Activated CD4-positive, alpha-beta T cell treated with anti-CD3 and anti-CD28 coated beads, Interleukin-2, amount 10 ng/mL, durations not matched to agents 24 days and 14 days (primary cell): ENCODE results near the gene PLA2G4D. TPM values are rescaled to one million over a fixed set of nuclear protein-coding genes. Genes with fewer than 3 reads are reported as not detected.
"Not testable (repeated sequence)": the region's sequence is repeated elsewhere in the genome, so short reads cannot be mapped to it uniquely, and the experiment has no call there.

Experiments used
- DNase-seq: peaks from one replicate; pipeline ENCODE4 v3.0.0; 2022
- H3K27ac Mint-ChIP-seq: one replicate; pipeline ENCODE4 v1.8.0; 2022; ENCODE audit warnings: mild to moderate bottlenecking, mixed read lengths
- H3K27me3 Mint-ChIP-seq: one replicate; pipeline ENCODE4 v1.8.0; 2022; ENCODE audit warnings: mixed read lengths
- H3K36me3 Mint-ChIP-seq: one replicate; pipeline ENCODE4 v1.8.0; 2022; ENCODE audit warnings: low read depth, mild to moderate bottlenecking, mixed read lengths
- H3K4me1 Mint-ChIP-seq: one replicate; pipeline ENCODE4 v1.8.0; 2021; ENCODE audit warnings: mixed read lengths
- H3K4me3 Mint-ChIP-seq: one replicate; pipeline ENCODE4 v1.8.0; 2022; ENCODE audit warnings: mild to moderate bottlenecking, moderate library complexity, mixed read lengths
- H3K9me3 Mint-ChIP-seq: one replicate; pipeline ENCODE4 v1.8.0; 2021; ENCODE audit warnings: mixed read lengths
- intact Hi-C: fragments of 100-400 bp; cut with micrococcal nuclease; formaldehyde crosslinking; loops from one replicate; pipeline ENCODE4 v1.15.1; 2023
- total RNA-seq: library from RNA; stranded (reverse); gene quantifications from 2 replicates; pipeline ENCODE4 v1.2.3, GENCODE V29; 2022

Gene PLA2G4D
- total RNA-seq, 1 donor from 2014 or later, result not detected

DNA sequence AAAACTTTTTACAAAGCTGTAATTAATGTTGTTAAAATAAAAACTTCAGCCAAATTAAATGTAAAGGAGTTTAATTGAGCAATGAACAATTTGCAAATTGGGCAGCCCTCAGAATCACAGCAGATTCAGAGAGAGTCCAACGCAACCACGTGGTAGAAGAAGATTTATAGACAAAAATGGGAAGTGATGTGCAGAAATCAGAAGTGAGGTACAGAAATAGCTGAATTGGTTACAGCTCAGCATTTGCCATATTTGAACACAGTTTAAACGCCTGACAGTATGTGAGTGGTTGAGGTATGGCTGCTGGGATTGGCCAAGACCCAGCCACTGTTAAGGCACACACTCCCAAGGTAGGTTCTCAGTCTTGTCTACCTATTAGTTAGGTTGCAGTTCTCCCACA, 14.4 kb upstream of the PLA2G4D start:
- Mint-ChIP-seq H3K4me3 (no peak overlapping the region), H3K4me1 (peaks cover 19% of the 10 kb centered on the region), H3K9me3 (no peaks in the 10 kb centered on the region), H3K36me3 (no peaks in the 10 kb centered on the region), H3K27me3 (peaks cover 13% of the 10 kb centered on the region), H3K27ac (no peak overlapping the region)
- intact Hi-C loops, result loop anchor here (5.0 kb wide), 1 partner anchor 83 kb away; no protein-coding TSS in a partner anchor
- DNase-seq, result no peak

DNA sequence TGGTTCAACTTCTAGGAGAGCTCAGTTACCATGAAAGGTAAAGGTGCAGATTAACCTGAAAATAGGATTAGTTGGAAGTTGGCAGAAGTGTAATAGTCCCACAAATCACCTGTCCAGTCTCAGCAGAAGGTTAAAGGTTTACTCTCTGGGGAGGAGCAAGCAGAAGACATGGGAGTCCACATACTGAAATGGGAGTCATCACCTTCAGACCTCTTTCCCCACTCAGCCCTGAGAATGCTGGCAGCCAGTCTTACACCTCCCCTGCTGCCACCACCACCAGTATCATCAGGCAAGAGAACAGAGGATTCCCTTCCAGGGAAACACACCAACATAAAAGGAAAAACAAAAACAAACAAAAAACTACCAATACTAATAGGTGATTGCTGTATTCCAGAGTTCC, 13.8 kb upstream of the PLA2G4D start:
- no peak for DNase-seq
- Mint-ChIP-seq H3K4me1 (peaks cover 19% of the 10 kb centered on the region), H3K27ac (no peak overlapping the region), H3K9me3 (no peaks in the 10 kb centered on the region), H3K27me3 (peaks cover 10% of the 10 kb centered on the region), H3K36me3 (no peaks in the 10 kb centered on the region), H3K4me3 (no peak overlapping the region)
- intact Hi-C loops, result loop anchor here (5.0 kb wide), 1 partner anchor 84 kb away; no protein-coding TSS in a partner anchor

DNA sequence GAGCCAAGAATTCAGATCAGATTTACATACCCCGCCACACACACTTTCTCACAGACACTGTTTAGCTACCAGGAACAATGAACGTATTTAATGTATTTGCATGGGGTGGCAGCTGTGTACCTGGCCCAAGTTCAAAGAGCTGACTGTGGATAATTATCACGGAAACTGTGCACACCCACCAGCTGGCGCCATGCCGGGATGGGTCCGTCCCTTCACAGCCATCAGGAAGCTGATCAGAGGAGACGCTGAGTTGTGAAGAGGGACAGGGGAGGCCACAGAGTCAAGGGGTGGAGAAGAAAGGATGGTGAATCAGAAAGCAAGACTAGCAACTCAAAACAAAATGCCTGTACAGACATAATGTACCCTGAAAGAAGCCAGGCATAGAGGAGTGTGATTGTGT, 13.1 kb upstream of the PLA2G4D start:
- H3K4me1 Mint-ChIP-seq, result peaks cover 16% of the 10 kb centered on the region
- peak; percentile 62 for DNase-seq
- H3K27ac Mint-ChIP-seq, result peak overlapping the region; percentile 51
- H3K9me3 Mint-ChIP-seq, result no peaks in the 10 kb centered on the region
- intact Hi-C loops, result loop anchor here (5.0 kb wide), 1 partner anchor 85 kb away; no protein-coding TSS in a partner anchor
- no peaks in the 10 kb centered on the region for H3K36me3 Mint-ChIP-seq
- peak overlapping the region; percentile 52 for H3K4me3 Mint-ChIP-seq
- peaks cover 7% of the 10 kb centered on the region for H3K27me3 Mint-ChIP-seq

DNA sequence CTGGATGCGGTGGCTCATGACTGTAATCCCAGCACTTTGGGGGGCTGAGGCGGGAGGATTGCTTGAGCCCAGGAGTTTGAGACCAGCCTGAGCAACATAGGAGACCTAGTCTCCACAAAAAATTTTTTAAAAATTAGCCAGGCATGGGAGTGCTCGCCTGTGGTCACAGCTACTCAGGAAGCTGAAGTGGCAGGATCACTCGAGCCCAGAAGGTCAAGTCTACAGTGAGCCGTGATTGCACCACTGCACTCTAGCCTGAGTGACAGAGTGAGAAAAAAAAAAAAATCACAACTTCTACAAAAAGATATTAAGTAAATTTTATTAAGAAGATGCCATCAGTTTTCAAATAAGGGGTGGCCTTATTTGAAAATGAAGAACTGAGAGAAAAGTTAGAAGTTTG, 11.9 kb upstream of the PLA2G4D start:
- H3K36me3 Mint-ChIP-seq, result no peaks in the 10 kb centered on the region
- no peaks in the 10 kb centered on the region for H3K9me3 Mint-ChIP-seq
- H3K4me1 Mint-ChIP-seq, result peaks cover 12% of the 10 kb centered on the region
- no peak overlapping the region for H3K4me3 Mint-ChIP-seq
- no peak for DNase-seq
- peaks cover 6% of the 10 kb centered on the region for H3K27me3 Mint-ChIP-seq
- intact Hi-C loops, result loop anchor here (5.0 kb wide), 1 partner anchor 86 kb away; no protein-coding TSS in a partner anchor
- no peak overlapping the region for H3K27ac Mint-ChIP-seq

DNA sequence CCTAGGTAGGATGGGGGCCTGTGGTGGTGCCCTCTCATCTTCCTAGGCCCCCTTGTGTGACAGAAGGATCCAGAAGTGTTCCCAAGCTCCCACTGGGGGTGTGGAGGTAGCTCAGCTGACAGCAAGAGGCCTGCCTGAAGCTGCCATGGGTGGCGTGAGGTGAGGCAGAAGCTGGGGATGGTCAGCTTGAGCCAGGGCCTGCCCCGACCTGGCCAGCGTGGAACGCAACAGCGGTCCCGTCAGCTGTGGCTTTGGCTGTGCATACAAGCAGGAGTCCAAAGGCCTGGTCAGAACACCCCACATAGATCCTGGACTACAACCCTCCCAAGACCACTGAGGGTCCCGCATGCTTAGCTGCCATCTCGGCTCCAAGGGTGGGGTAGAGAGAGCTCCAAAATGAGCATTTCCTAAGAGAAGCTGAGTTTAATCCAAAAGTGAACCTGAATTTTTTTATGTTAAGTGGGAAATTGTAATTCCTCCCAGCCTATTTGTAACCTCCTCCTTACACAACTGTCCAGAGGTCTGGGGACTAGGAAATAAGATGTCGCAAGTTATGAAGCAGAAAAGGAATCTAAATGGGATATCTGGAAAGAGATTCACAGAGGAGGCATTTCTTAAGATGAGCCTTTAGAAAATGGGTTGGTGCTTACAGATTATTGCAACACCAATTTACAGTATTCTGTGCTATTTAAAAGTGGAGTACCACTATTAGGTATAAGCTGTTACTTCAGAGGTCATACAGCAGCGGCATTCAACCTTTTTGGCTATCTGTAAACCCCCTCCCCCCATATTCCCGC, 9.9 kb upstream of the PLA2G4D start:
- DNase-seq, result no peak
- Mint-ChIP-seq H3K27me3 (peaks cover 3% of the 10 kb centered on the region), H3K27ac (no peak overlapping the region), H3K4me1 (peaks cover 8% of the 10 kb centered on the region), H3K36me3 (no peaks in the 10 kb centered on the region), H3K9me3 (no peaks in the 10 kb centered on the region), H3K4me3 (no peak overlapping the region)
- intact Hi-C loops, result no loop called here

DNA sequence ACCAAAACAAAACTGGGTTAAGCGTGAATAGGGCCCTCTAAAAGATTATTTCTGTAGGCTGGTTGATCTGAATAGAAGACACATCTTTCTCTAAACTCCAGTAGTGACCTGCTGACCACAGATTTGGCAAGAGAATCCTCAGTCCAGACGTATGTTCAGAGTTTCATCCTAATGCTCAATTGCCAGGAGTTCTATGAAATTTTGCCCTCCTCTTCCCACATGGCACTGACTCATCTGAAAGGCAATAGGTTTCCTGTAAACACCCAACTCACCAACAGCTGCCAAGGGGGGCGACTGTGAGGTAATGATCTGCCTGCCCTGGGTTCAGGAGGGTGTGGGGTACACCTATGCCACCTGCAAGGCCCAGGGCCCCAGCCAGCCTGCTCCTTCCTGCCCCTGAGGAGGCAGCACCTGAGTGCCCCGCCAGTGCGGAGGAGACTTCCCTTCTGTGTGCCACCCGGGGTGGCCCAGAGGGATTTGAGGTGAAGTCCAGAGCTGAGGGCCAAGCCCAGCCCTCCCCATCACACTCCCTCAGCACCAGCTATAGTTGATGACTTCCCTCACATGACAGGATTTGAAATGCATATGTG, 8.4 kb upstream of the PLA2G4D start:
- Mint-ChIP-seq H3K27ac (no peak overlapping the region), H3K4me1 (peaks cover 6% of the 10 kb centered on the region), H3K27me3 (peaks cover 9% of the 10 kb centered on the region), H3K36me3 (peaks cover 1% of the 10 kb centered on the region), H3K9me3 (no peaks in the 10 kb centered on the region), H3K4me3 (no peak overlapping the region)
- DNase-seq, result no peak
- intact Hi-C loops, result no loop called here

DNA sequence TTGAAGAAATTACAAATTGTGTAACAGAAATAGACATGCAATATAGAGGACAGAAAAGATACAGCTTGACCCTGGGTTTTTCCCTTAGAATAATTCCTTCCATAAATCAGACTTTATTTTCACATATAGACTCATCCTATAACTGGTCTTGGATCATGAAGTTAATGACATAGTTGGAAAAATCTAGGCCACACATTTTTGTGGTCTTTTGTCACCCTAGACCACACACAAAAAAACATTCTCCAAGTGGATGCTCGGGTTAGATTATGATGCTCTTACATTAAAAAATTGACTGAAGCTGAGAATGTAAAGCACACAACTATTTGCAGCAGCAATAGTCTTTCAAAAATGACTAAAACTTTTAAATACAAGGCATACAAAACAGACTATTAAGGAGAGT, 7.5 kb upstream of the PLA2G4D start:
- Mint-ChIP-seq H3K4me1 (no peaks in the 10 kb centered on the region), H3K9me3 (no peaks in the 10 kb centered on the region)
- intact Hi-C loops, result no loop called here

DNA sequence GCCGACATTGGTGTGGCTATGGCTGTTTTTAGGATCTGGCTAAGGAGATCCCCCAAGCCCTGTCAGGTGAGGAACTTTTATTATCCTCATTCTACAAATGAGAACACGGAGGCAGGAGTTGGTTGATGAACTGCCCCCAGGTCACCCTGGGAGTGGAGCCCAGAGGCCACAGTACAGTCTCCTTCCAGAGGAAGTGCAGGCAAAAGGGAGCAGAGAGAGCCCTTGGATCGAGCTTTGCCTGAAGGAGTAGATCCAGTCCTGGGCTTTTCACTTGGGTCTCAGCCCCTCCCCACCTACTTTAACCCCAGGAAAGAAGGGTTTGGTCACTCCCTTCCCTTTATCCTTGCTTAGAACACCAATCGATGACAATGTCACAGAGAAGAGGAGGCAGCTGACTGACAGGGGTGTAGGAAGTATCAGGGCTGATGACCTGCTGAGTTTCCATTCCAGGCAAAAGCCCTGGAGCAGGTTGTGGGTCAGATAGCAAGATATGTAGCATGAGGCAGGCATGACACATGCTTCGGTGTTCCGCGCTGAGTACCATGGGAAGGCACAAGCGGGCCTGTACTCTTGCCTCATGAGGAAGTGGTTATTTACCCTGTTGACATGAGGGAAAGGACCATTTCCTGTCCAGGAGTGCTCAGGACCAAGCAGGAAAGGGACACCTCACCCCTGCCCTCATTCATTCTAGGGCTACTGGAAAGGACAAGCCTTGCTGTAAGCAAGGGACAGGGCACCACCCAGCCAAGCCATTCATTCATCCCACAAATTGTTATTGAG, 5.8 kb upstream of the PLA2G4D start:
- H3K4me3 Mint-ChIP-seq, result no peak overlapping the region
- no peaks in the 10 kb centered on the region for H3K4me1 Mint-ChIP-seq
- no peak for DNase-seq
- peaks cover 9% of the 10 kb centered on the region for H3K27me3 Mint-ChIP-seq
- H3K27ac Mint-ChIP-seq, result no peak overlapping the region
- peaks cover 1% of the 10 kb centered on the region for H3K36me3 Mint-ChIP-seq
- H3K9me3 Mint-ChIP-seq, result no peaks in the 10 kb centered on the region
- intact Hi-C loops, result no loop called here

More for the DNA sequence above, 7.5 kb upstream of the PLA2G4D start:
- no peak for DNase-seq
- Mint-ChIP-seq H3K36me3 (peaks cover 1% of the 10 kb centered on the region), H3K4me3 (no peak overlapping the region), H3K27me3 (peaks cover 9% of the 10 kb centered on the region), H3K27ac (no peak overlapping the region)

DNA sequence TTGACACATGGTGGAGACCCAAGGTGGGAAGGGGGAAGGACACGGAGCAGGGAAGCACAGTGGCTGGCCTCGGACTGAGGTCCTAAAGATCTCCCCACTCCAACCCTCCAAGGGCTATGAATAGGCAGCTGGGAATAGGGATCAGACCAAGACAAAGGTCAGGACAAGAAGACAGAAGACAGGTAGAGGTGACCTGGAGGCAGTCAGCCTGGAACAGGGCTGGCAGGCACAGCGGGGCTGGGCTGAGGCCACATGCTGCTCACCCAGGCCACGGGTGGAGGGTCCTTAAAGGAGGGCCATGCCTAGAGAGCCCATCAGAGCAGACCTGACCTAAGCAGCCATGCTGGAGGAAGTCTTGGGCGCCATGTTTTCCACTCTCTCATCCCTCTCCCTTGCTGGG, 2.7 kb upstream of the PLA2G4D start:
- peaks cover 9% of the 10 kb centered on the region for H3K27me3 Mint-ChIP-seq
- H3K4me3 Mint-ChIP-seq, result no peak overlapping the region
- H3K9me3 Mint-ChIP-seq, result no peaks in the 10 kb centered on the region
- peaks cover 1% of the 10 kb centered on the region for H3K36me3 Mint-ChIP-seq
- H3K27ac Mint-ChIP-seq, result no peak overlapping the region
- no peaks in the 10 kb centered on the region for H3K4me1 Mint-ChIP-seq
- DNase-seq, result no peak
- intact Hi-C loops, result no loop called here

DNA sequence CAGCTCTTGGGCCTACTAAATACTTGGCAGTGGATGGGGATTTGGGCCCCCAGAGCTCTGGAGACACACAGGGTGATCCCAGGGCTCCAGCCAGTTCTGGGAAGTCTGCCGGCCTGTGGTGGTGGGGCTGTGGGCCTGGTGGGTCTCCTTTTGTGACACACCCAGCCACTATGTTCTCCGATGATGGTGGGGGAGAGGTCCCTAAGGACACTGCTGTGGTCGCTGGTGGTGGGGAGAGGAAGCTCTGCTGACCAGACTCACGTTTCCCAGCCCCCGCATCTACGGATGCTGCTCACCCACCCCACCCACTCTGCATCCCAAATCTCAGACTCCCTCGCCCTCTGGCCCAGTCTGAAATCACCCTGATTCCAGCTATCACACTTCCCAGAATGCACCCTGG, 396 bp downstream of the PLA2G4D start:
- Mint-ChIP-seq H3K36me3 (no peaks in the 10 kb centered on the region), H3K9me3 (no peaks in the 10 kb centered on the region)
- intact Hi-C loops, result no loop called here

DNA sequence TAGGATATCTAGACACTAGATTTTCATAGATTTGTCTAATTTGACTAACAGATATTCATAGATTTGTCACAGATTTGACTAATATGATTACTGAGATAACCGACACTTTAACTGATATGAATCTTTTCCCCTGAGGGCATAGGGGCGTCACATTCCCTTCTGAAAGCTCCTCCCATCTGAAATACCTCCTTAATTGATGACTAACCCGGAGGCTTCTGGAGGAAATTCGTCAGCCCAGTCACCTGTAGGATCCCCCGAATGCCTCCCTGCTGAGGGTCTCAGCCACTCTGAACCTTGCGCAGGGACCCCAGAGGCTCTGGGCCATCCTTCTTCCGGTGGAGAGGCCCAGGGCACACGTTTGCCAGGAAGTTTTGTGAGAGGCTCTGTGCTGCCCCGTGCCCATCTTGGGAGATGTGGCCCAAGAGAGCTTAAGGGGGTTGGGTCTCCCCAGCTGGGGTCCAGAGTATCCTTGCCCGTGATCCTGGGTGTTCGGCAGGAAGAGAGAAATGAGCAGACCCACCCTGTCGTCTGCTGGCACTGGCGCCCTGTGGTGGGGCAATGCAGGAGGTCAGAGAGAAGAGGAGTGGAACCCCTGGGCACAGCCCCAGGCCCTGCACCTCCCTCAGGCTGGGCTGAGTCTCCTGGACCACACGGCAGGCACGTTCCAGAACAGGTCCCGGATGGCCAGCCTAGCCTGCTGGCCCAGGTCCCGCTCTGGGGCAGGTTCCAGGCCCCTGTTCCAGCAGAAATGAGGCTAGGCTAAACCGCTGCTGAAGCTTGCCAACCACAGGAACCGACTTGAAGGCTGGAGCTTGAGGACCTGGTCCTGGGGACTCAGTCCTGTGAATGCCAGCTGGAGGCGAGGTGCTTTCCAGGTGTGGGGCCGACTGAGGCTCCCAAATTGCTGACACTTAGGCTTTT, 1.7 kb downstream of the PLA2G4D start:
- Mint-ChIP-seq H3K27ac (no peak overlapping the region), H3K36me3 (no peaks in the 10 kb centered on the region), H3K4me3 (no peak overlapping the region), H3K27me3 (peaks cover 5% of the 10 kb centered on the region), H3K9me3 (no peaks in the 10 kb centered on the region), H3K4me1 (no peaks in the 10 kb centered on the region)
- DNase-seq, result no peak
- intact Hi-C loops, result no loop called here

More for the DNA sequence above, 396 bp downstream of the PLA2G4D start:
- Mint-ChIP-seq H3K27ac (no peak overlapping the region), H3K4me1 (no peaks in the 10 kb centered on the region), H3K27me3 (peaks cover 9% of the 10 kb centered on the region), H3K4me3 (no peak overlapping the region)
- DNase-seq, result no peak

DNA sequence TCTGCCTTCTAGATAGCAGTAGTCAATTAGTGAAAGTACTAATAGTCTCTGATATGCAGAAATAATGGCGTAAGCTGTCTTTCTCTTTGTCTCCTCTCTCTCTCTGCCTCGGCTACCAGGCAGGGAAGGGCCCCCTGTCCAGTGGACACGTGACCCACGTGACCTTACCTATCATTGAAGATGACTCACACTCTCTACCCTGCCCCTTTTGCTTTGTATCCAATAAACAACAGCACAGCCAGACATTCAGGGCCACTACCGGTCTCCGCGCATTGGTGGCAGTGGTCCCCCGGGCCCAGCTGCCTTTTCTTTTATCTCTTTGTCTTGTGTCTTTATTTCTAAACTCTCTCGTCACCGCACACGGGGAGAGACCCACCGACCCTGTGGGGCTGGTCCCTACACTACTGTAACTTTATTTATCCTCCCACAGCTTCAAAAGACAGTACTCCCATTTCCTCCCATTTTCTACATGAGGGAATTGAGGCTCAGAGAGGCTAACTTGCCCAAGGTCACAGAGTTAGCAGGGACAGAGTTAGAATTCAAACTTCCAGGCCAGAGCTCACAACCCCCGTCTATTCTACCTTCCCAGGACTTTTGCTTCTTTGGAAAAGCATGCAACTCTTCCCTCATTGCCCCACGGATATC, 2.5 kb downstream of the PLA2G4D start:
- H3K4me3 Mint-ChIP-seq, H3K36me3 Mint-ChIP-seq, DNase-seq, H3K27ac Mint-ChIP-seq, H3K4me1 Mint-ChIP-seq, H3K9me3 Mint-ChIP-seq, H3K27me3 Mint-ChIP-seq, intact Hi-C loops: not testable (repeated sequence)

DNA sequence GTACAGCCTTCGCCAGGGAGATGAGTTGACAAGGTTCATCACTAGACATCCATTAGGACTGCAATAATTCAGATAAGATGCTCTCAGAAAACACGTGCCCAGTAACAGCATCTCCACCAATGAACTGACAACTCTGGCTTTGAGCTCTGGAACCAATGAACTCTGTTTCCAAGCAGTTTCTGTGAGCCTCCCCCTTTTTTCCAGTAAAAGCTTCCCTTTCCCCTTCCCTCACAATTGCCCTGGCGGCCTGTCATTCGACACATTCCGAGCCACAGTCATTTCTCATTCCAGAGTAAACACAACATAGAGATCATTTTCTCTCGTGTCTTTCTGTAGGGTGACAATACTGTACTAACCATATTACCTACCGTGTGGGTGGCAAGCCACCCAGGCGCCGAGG, 3.6 kb downstream of the PLA2G4D start:
- H3K27me3 Mint-ChIP-seq, result peaks cover 5% of the 10 kb centered on the region
- H3K4me1 Mint-ChIP-seq, result no peaks in the 10 kb centered on the region
- H3K9me3 Mint-ChIP-seq, result no peaks in the 10 kb centered on the region
- intact Hi-C loops, result no loop called here
- no peaks in the 10 kb centered on the region for H3K36me3 Mint-ChIP-seq
- no peak overlapping the region for H3K27ac Mint-ChIP-seq
- DNase-seq, result no peak
- H3K4me3 Mint-ChIP-seq, result no peak overlapping the region
